Posterior cingulate gyrus (tissue), 11 donors: ENCODE measurements around the gene PLPP6.

ENCODE experiments used
- DNase-seq, 10 donors: peaks; one replicate each; pipeline versions ENCODE4 v3.0.0 to v3.0.0-alpha.2; 2020 to 2021; ENCODE audit warnings: mixed read lengths in 3 of 10
- intact Hi-C: fragments of 100-400 bp; cut with DNase I; formaldehyde crosslinking; loops from one replicate; pipeline ENCODE4 v1.15.1; 2023

The PLPP6 gene

DNA sequence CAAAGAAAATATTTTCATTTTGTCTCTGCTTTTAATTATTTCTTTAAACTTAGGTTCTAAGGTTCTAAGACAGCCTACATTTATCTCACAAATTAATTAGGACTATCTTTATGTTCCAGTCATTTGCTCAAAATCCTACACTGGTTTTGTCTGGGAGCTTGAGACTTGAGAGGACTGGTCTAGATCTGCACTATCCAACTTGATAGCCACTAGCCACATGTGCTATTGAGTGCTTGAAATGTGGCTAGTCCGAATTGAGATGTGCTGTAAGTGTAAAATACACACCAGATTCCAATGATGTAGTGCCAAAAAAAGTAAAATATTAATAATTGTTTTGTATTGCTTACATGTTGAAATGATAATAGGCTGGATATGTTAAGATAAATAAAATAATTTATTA lies 24.5 kb downstream of the PLPP6 start:
- intact Hi-C loops, result no loop called here
- DNase-seq, result no peak

DNA sequence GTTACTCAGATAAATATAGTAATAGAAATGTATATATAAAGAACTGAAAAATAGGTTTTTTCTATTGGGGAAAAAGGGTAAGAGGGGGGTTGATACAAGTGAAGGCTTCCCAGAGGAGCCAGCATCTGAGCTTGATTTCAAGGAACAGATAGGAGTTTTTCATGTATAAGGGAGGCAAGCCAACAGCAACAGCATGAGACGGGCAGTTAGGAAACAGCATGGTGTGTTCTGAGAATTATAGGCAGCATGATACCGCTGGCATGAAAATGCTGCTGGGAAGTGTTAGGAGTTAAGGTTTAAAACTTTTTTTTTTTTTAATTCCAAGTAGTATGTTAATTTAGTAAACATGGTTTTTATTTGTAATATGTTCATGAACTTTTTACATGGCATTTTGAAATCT lies 26.9 kb downstream of the PLPP6 start:
- intact Hi-C loops, result no loop called here
- no peak for DNase-seq

DNA sequence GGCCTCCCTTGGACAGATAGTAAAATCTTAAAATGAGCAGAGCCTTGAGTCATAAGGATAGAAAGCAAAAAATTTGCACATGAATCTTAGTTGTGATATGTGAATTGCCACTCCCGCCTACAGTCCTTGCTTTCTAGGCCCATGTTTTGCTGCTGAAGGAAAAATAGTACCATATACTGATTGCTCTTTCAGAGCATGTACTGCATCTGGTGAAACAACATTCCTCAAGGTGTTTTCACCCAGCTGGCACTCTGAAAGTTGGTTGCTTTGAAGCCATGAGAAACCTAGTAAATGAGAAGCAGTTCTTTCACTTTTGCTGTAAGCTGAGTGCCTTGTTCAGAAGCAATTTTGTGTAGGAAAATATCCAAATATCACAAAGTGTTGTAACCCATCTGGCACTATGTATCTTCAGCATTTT lies 27.6 kb downstream of the PLPP6 start:
- intact Hi-C loops, result no loop called here

DNA sequence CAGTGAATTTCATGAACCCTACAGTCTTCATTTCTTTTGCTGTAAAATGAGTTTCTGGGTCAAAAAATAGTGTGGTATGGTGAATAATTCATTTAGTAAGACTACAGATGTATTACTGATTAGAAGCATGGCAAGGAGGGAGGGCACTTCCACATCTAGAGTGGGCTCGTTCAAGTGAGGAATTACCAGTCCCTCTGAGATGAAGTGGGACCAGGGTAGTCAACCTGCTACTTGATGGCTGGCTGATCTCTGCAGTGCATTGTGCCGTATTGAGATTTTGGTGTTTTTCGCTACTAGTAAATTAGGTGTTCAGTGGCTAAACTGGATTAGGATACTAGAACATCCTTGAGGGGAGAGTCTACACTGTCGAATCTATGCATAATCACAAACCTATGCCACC lies 28.1 kb downstream of the PLPP6 start:
- DNase-seq, result no peak
- intact Hi-C loops, result no loop called here

More for the DNA sequence above, 27.6 kb downstream of the PLPP6 start:
- peak in 1 of 10 donors; percentile 16 for DNase-seq

DNA sequence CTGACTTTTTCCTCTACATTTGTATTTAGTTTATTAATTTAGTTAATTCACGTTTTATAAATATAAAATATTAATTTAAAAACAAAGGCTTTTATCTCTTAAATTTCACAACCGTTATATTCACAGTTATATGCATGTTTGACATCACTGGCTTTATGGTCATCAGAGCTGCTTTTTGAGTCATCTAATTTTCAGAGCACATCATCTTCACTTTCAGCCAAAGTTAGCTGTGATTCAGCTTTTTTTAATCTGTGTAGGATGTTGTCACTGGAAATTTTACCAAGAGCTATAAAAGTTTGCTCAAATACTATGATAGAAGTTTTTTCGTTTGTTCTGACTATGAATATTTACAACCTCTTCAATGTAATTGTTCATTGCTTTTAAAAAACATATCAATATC lies 29.7 kb downstream of the PLPP6 start:
- no peak for DNase-seq
- intact Hi-C loops, result no loop called here

DNA sequence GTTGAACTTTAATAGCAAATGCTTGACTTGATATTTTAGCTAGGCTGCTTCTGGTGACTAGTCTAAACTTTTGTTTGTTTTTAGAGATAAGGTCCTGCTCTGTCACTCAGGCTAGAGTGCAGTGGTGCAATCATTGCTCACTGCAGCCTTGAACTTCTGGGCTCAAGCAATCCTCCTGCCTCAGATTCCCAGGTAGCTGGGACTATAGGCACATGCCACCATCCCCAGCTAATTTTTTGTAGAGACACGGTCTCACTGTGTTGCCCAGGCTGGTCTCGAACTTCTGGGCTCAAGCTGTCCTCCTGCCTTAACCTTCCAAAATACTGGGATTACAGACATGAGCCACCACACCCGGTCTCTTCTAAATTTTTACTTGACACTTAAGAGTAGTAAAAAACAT lies 38.0 kb downstream of the PLPP6 start:
- intact Hi-C loops, result no loop called here

DNA sequence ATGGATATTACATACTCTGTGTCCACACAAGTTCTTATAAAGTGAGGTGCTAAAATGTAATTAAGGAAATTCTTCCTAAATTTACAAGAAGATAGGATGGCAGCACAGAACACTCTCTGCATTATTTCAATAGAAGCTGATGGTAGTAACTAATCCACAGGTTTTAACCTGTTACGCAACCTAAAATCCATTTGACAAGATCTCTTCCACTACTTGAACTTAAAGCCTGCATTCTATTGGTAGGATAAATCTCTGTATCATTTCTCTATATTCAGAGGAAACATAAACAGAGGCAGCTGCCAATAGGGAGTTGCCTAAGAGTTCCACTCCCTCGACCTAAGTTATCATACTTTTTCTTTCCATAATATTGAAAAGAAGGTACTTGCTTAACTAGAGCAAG lies 38.8 kb downstream of the PLPP6 start:
- DNase-seq, result no peak
- intact Hi-C loops, result no loop called here

More for the DNA sequence above, 38.0 kb downstream of the PLPP6 start:
- no peak for DNase-seq

DNA sequence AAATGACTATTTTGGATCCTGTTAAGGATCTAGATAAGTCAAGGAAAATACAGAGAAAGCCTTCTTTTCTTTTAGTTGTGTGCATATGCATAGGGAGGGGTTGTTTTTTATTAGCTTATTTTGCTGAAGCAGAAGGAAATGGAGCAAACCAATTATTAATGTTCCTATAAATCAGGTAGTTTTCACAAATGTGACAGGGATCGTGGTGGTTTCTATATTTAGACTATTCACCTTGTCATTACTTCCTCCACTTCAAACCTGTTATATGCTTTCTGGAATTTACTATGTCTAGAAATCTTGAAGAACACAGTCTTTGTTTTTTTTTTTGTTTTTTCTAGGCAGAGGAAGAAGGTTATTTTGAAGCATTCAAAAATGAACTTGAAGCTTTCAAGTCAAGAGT lies 39.4 kb downstream of the PLPP6 start:
- intact Hi-C loops, result no loop called here

DNA sequence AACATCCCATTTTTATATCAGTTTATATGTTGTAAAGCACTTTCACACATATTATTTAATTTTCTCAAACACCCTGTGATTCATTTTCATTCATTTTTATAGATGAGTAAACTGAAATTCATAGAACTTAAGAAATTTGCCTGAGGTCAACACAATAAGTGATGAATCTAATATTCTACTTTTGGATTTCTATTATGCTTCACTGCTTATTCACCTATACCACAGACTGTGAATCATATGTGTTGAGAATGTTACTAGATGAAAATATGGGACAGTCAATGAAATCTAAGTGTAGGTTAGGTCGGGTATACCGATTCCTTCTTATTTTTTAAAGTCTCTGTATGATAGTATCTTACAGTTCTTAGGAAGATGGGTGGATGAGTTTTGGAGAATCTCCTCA lies 42.0 kb downstream of the PLPP6 start:
- intact Hi-C loops, result no loop called here

More for the DNA sequence above, 39.4 kb downstream of the PLPP6 start:
- DNase-seq, result no peak

DNA sequence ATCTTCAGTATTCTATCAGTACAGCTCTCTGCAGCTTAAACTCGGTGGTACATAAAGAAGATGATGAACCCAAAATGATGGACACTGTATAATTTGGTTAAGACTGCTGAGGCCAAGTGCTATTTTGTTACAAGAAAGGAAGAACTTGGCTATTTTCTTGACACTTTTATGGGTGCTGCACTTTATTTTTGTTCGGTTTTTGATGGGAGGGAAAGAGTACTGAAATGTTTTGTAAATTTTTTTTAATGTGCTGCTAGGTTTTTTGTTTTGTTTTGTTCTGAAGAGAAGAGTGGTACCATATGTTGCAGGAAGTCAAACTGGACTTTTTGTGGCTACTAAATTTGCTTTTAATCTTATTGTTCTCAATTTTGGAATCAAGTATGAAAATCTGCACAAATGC lies 43.9 kb downstream of the PLPP6 start:
- intact Hi-C loops, result no loop called here
- DNase-seq, result no peak

More for the DNA sequence above, 42.0 kb downstream of the PLPP6 start:
- DNase-seq, result no peak

DNA sequence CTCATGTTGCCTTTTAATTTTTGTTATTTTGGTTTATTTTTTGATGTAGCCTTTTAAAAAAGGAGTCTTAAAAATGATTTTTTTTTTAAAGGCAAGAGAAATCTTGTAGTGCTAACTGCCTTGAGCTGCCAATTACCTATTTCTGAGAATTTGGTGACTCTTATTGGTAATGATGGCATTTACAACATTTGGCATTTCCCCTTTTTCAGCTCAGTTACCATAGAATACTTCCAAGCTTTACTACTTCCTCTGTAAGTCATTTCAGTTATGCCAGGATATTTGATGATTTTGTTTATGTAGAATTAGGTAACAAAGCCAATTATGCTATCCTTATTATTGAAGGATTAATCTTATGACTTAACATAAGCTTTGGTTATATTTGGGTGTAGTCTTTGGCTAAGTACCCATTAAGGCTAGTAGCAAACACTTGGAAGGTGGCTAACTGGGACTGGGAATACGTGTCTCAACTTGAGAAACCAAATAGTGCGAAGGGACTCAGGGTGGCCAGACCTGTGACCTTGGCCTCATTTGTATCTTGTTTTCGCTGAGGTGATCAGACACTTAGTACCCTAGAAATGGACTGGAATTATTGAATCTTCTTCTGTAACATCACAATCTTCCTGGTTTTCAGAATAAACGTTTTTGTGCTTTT lies 45.0 kb downstream of the PLPP6 start:
- intact Hi-C loops, result no loop called here
- no peak for DNase-seq

DNA sequence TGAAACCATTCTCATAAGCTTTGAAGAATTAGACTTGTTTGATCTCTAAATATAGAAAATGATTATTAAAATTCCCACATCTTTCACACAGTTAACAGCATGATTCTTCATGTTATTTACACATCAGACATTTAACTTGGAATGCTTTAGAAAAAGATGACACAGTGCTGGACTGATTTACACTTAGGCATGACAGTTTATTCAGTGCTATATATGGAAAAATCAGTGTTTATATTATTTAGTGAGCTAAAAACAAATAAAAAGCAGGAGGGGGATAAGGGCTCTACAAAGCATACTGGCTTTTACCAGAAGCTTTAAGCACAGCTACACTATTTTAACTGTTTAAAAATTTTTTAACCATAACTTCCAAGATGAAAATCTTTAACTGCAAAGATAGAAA lies 47.3 kb downstream of the PLPP6 start:
- no peak for DNase-seq
- intact Hi-C loops, result no loop called here

DNA sequence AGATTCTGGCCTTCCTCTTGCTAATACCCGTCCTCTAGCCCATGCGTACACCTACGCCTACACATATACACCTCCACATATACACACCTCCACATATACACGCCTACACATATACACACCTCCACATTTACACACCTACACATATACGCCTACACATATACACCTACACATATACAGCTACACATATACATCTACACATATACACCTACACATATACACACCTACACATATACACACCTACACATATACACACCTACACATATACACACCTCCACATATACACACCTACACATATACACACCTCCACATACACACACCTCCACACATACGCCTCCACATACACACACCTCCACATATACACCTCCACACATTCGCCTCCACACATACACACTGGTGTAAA lies 51.8 kb downstream of the PLPP6 start:
- intact Hi-C loops, result no loop called here
- no peak for DNase-seq

DNA sequence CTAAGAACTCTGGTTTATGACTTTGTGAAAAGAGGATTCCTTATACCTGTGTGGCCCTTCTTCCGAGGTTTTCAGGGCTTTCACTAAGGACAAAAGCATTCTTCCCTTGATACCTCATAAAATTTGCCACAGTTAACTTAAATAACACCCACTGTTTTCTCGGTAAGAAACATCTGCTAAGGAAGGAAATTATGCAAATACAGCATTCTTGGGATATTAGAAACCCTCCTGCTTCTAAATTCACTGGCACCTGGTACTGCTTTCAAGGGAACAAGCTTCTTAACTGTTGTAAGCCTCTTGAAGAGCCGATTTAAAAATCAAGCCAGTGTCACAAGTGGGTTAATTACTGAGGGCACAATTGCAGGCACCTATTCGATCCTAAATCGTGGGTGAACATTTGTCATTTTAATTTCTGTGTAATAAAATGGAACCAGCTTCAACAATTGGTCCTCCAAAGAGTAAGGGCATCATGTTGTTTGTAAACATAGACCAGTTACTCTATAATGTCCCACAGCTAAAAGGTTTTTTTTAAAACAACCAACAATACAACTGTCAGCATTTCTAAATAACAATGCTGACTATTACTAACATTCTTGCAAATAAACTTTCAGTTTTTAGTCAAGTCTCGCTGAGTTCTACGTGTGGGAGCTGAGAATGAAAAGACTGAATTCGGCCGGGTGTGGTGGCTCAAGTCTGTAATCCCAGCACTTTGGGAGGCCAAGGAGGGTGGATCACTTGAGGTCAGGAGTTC lies 52.3 kb downstream of the PLPP6 start:
- intact Hi-C loops, result no loop called here

More for the DNA sequence above, 52.3 kb downstream of the PLPP6 start:
- DNase-seq, result no peak
